ENCODE measurements around the gene RTP2. TPM values are rescaled to one million over a fixed set of nuclear protein-coding genes. Genes with fewer than 3 reads are reported as not detected.
A peak's percentile ranks its signal among the peaks of the same experiment; 100 is the strongest.

RTP2 gene
- total and polyA plus RNA-seq, 2 experiments from 2014 or later, result not detected

GRCh38 chr3:187673012-187673411 is 29.3 kb downstream of the RTP2 start:
- H3K27me3 ChIP-seq, result peaks cover 24% of the 10 kb centered on the region
- WGBS (ENCODE audit: low lambda C conversion rate, missing lambda C conversion rate), result 40% methylated on average over 3 of the region's 3 CpGs

GRCh38 chr3:187669675-187670504 is 32.5 kb downstream of the RTP2 start, which contains the start of gene SST:
Gene SST (minus strand): TSS chr3:187670394. CDS start chr3:187670291, 103 bp downstream.
- Histone ChIP-seq H3K27me3 (peaks cover 42% of the 10 kb centered on the region), H3K4me2 (peak within 1 kb of the TSS; percentile 67)

More at GRCh38 chr3:187673012-187673411, 29.3 kb downstream of the RTP2 start:
- Histone ChIP-seq H3K36me3 (replicated peaks; ENCODE audit: insufficient read depth, low read depth) (no peaks in the 10 kb centered on the region), H3K4me2 (no peak overlapping the region), H3K4me1 (ENCODE audit: insufficient read depth) (peaks cover 16% of the 10 kb centered on the region), H3K4me3 (no peak overlapping the region), H3K79me2 (no peaks in the 10 kb centered on the region), H3K9me2 (replicated peaks; ENCODE audit: insufficient read depth) (no peaks in the 10 kb centered on the region), H2AFZ (no peak overlapping the region), H4K20me1 (ENCODE audit: insufficient read depth, poor library complexity, severe bottlenecking) (no peaks in the 10 kb centered on the region), H3K9me3 (ENCODE audit: low read depth) (no peaks in the 10 kb centered on the region), H3K27ac (no peak overlapping the region)
- no peak for DNase-seq (ENCODE audit: low spot score)
- TF ChIP-seq EZH2phosphoT487 (IDR thresholded peaks at IDR 0.05; ENCODE audit: low read depth, severe bottlenecking, unreplicated experiment) (no peak), EZH2 (IDR thresholded peaks at IDR 0.05; ENCODE audit: borderline replicate concordance) (no peak), CTCF (IDR thresholded peaks at IDR 0.05; ENCODE audit: poor library complexity) (no peak)

GRCh38 chr3:187667526-187667925 is 34.8 kb downstream of the RTP2 start:
- Histone ChIP-seq H3K36me3 (replicated peaks; ENCODE audit: insufficient read depth, low read depth) (no peaks in the 10 kb centered on the region), H3K4me2 (no peak overlapping the region), H3K79me2 (no peaks in the 10 kb centered on the region), H3K4me3 (no peak overlapping the region), H3K9me2 (replicated peaks; ENCODE audit: insufficient read depth) (no peaks in the 10 kb centered on the region), H3K27ac (no peak overlapping the region), H2AFZ (no peak overlapping the region), H3K27me3 (peaks cover 38% of the 10 kb centered on the region), H4K20me1 (ENCODE audit: insufficient read depth, poor library complexity, severe bottlenecking) (no peaks in the 10 kb centered on the region), H3K9me3 (ENCODE audit: low read depth) (no peaks in the 10 kb centered on the region), H3K4me1 (ENCODE audit: insufficient read depth) (peaks cover 16% of the 10 kb centered on the region)
- DNase-seq (ENCODE audit: low spot score), result no peak
- TF ChIP-seq EZH2phosphoT487 (IDR thresholded peaks at IDR 0.05; ENCODE audit: low read depth, severe bottlenecking, unreplicated experiment) (no peak), EZH2 (IDR thresholded peaks at IDR 0.05; ENCODE audit: borderline replicate concordance) (no peak), CTCF (IDR thresholded peaks at IDR 0.05; ENCODE audit: poor library complexity) (no peak)

More at GRCh38 chr3:187669675-187670504, 32.5 kb downstream of the RTP2 start, which contains the start of gene SST:
- H3K9me2 ChIP-seq (replicated peaks; ENCODE audit: insufficient read depth), result no peaks in the 10 kb centered on the region
- no peak within 1 kb of the TSS for H3K4me3 ChIP-seq
- H3K4me1 ChIP-seq (ENCODE audit: insufficient read depth), result peaks cover 16% of the 10 kb centered on the region
- DNase-seq (ENCODE audit: low spot score), result peak; percentile 82
- H3K79me2 ChIP-seq, result no peaks in the 10 kb centered on the region
- 7% methylated on average over 46 of the region's 46 CpGs for WGBS (ENCODE audit: low lambda C conversion rate, missing lambda C conversion rate)
- H3K9me3 ChIP-seq (ENCODE audit: low read depth), result no peaks in the 10 kb centered on the region
- no peak within 1 kb of the TSS for H3K27ac ChIP-seq
- H4K20me1 ChIP-seq (ENCODE audit: insufficient read depth, poor library complexity, severe bottlenecking), result no peaks in the 10 kb centered on the region
- no peak within 1 kb of the TSS for H2AFZ ChIP-seq
- TF ChIP-seq CTCF (IDR thresholded peaks at IDR 0.05; ENCODE audit: poor library complexity) (no peak), EZH2 (IDR thresholded peaks at IDR 0.05; ENCODE audit: borderline replicate concordance) (no peak), EZH2phosphoT487 (IDR thresholded peaks at IDR 0.05; ENCODE audit: low read depth, severe bottlenecking, unreplicated experiment) (no peak)
- H3K36me3 ChIP-seq (replicated peaks; ENCODE audit: insufficient read depth, low read depth), result no peaks in the 10 kb centered on the region

All from hepatocyte (in vitro differentiated cells).